HEK293 (cell line): ENCODE data around the gene BET1L.

ENCODE experiments used
- CTCF ChIA-PET: fragments of 350-600 bp; formaldehyde crosslinking; extraction: SDS; loops from one replicate; lab custom pipeline; 2021; ENCODE audit warnings: antibody characterized with exemption; lab: Yijun Ruan, JAX
- POLR2A ChIA-PET: fragments of 300-600 bp; formaldehyde crosslinking; extraction: SDS; loops from one replicate; lab custom pipeline; 2020; ENCODE audit warnings: antibody characterized with exemption, inconsistent platforms; lab: Yijun Ruan, JAX
- H3K27ac ChIP-seq: fragments of 200-500 bp; sonication (Bioruptor generic); 2 replicates; pipeline ENCODE4 v1.5.1; 2014; ENCODE audit warnings: low read depth, low read length, control low read depth, inconsistent platforms; ENCODE audit errors: extremely low read depth
- H3K36me3 ChIP-seq, 2 experiments: fragments of 200-500 bp in 1 of 2; sonication (Bioruptor generic) in 1 of 2; 1 replicate in 1 of 2; 2 replicates in 1 of 2; pipeline ENCODE4 v1.5.1; 2014 to 2017; ENCODE audit warnings: inconsistent platforms in 2 of 2, low read length in 2 of 2; ENCODE audit not compliant: control insufficient read depth in 2 of 2, insufficient read depth in 1 of 2
- H3K4me1 ChIP-seq: fragments of 200-500 bp; sonication (Bioruptor generic); 2 replicates; pipeline ENCODE4 v1.5.1; 2014; ENCODE audit warnings: mild to moderate bottlenecking, low read length, inconsistent platforms; ENCODE audit not compliant: control insufficient read depth, insufficient read depth
- H3K4me3 ChIP-seq: 2 replicates; pipeline ENCODE4 v1.5.1; 2011; ENCODE audit warnings: low read depth, mild to moderate bottlenecking, control low read depth, low read length, moderate library complexity
- H3K9me3 ChIP-seq: fragments of 200-500 bp; sonication (Bioruptor generic); 2 replicates; pipeline ENCODE4 v1.5.1; 2014; ENCODE audit warnings: low read depth, low read length, inconsistent platforms; ENCODE audit not compliant: control insufficient read depth, insufficient read depth
- BCL6B ChIP-seq: fragments of 450-650 bp; formaldehyde crosslinking; IDR thresholded peaks from 2 replicates; pipeline ENCODE4 v1.5.1; 2017; ENCODE audit warnings: missing biosample characterization, missing genetic modification characterization
- EGR2 ChIP-seq: fragments of 450-650 bp; formaldehyde crosslinking; IDR thresholded peaks from 2 replicates; pipeline ENCODE4 v1.5.1; 2016; ENCODE audit warnings: low read depth, missing biosample characterization, missing genetic modification characterization
- GLIS2 ChIP-seq: fragments of 450-650 bp; formaldehyde crosslinking; IDR thresholded peaks from 2 replicates; pipeline ENCODE4 v1.5.1; 2016; ENCODE audit warnings: missing biosample characterization, missing genetic modification characterization
- HIC1 ChIP-seq: fragments of 450-650 bp; formaldehyde crosslinking; IDR thresholded peaks from 2 replicates; pipeline ENCODE4 v1.5.1; 2016; ENCODE audit warnings: missing biosample characterization, missing genetic modification characterization
- KLF7 ChIP-seq: fragments of 450-650 bp; formaldehyde crosslinking; IDR thresholded peaks from 2 replicates; pipeline ENCODE4 v1.5.1; 2016; ENCODE audit warnings: missing biosample characterization, missing genetic modification characterization, borderline replicate concordance
- KLF8 ChIP-seq: fragments of 450-650 bp; formaldehyde crosslinking; IDR thresholded peaks from 2 replicates; pipeline ENCODE4 v1.5.1; 2016; ENCODE audit warnings: missing biosample characterization, missing genetic modification characterization
- MYNN ChIP-seq: fragments of 450-650 bp; formaldehyde crosslinking; IDR thresholded peaks from 2 replicates; pipeline ENCODE4 v1.5.1; 2016; ENCODE audit warnings: missing biosample characterization, missing genetic modification characterization, borderline replicate concordance
- MZF1 ChIP-seq: fragments of 450-650 bp; formaldehyde crosslinking; IDR thresholded peaks from 2 replicates; pipeline ENCODE4 v1.5.1; 2017; ENCODE audit warnings: missing biosample characterization, missing genetic modification characterization, borderline replicate concordance
- SCRT2 ChIP-seq: fragments of 450-650 bp; formaldehyde crosslinking; IDR thresholded peaks from 2 replicates; pipeline ENCODE4 v1.5.1; 2016; ENCODE audit warnings: missing biosample characterization, missing genetic modification characterization
- ZBTB17 ChIP-seq: fragments of 450-650 bp; formaldehyde crosslinking; IDR thresholded peaks from 2 replicates; pipeline ENCODE4 v1.5.1; 2016; ENCODE audit warnings: missing biosample characterization, missing genetic modification characterization
- ZBTB44 ChIP-seq: fragments of 450-650 bp; IDR thresholded peaks from 2 replicates; pipeline ENCODE4 v1.5.1; 2018; ENCODE audit warnings: missing biosample characterization, mild to moderate bottlenecking, missing genetic modification characterization
- ZBTB7A ChIP-seq: fragments of 450-650 bp; formaldehyde crosslinking; IDR thresholded peaks from 2 replicates; pipeline ENCODE4 v1.5.1; 2016; ENCODE audit warnings: low read depth, missing biosample characterization, missing genetic modification characterization
- ZEB2 ChIP-seq: fragments of 450-650 bp; formaldehyde crosslinking; IDR thresholded peaks from 2 replicates; pipeline ENCODE4 v1.5.1; 2016; ENCODE audit warnings: missing biosample characterization, missing genetic modification characterization
- ZNF121 ChIP-seq: fragments of 450-650 bp; formaldehyde crosslinking; IDR thresholded peaks from 2 replicates; pipeline ENCODE4 v1.5.1; 2016; ENCODE audit warnings: missing biosample characterization, missing genetic modification characterization
- ZNF16 ChIP-seq: fragments of 450-650 bp; formaldehyde crosslinking; IDR thresholded peaks from 2 replicates; pipeline ENCODE4 v1.5.1; 2016; ENCODE audit warnings: low read depth, missing biosample characterization, missing genetic modification characterization
- ZNF174 ChIP-seq: fragments of 450-650 bp; formaldehyde crosslinking; IDR thresholded peaks from 2 replicates; pipeline ENCODE4 v1.5.0; 2017; ENCODE audit warnings: missing biosample characterization, mild to moderate bottlenecking, missing genetic modification characterization
- ZNF248 ChIP-seq: fragments of 450-650 bp; formaldehyde crosslinking; IDR thresholded peaks from 2 replicates; pipeline ENCODE4 v1.5.1; 2017; ENCODE audit warnings: missing biosample characterization, missing genetic modification characterization
- ZNF26 ChIP-seq: fragments of 450-650 bp; formaldehyde crosslinking; IDR thresholded peaks from 2 replicates; pipeline ENCODE4 v1.5.1; 2016; ENCODE audit warnings: missing biosample characterization, missing genetic modification characterization
- ZNF341 ChIP-seq: fragments of 450-650 bp; formaldehyde crosslinking; IDR thresholded peaks from 2 replicates; pipeline ENCODE4; 2016; ENCODE audit warnings: low read depth, missing biosample characterization, missing genetic modification characterization
- ZNF433 ChIP-seq: fragments of 450-650 bp; formaldehyde crosslinking; IDR thresholded peaks from 2 replicates; pipeline ENCODE4 v1.5.1; 2016; ENCODE audit warnings: missing biosample characterization, missing genetic modification characterization, low read depth
- ZNF571 ChIP-seq: fragments of 450-650 bp; formaldehyde crosslinking; IDR thresholded peaks from 2 replicates; pipeline ENCODE4 v1.5.0; 2017; ENCODE audit warnings: missing biosample characterization, missing genetic modification characterization
- ZNF600 ChIP-seq: fragments of 450-650 bp; formaldehyde crosslinking; IDR thresholded peaks from 2 replicates; pipeline ENCODE4 v1.5.1; 2016; ENCODE audit warnings: missing biosample characterization, missing genetic modification characterization
- ZNF670 ChIP-seq: fragments of 450-650 bp; formaldehyde crosslinking; IDR thresholded peaks from 2 replicates; pipeline ENCODE4 v1.5.1; 2016; ENCODE audit warnings: missing biosample characterization, missing genetic modification characterization, low read depth
- ZNF677 ChIP-seq: fragments of 450-650 bp; IDR thresholded peaks from 2 replicates; pipeline ENCODE4 v1.5.0; 2018; ENCODE audit warnings: missing biosample characterization, mild to moderate bottlenecking, missing genetic modification characterization, moderate library complexity
- ZNF777 ChIP-seq: fragments of 450-650 bp; formaldehyde crosslinking; IDR thresholded peaks from 2 replicates; pipeline ENCODE4 v1.5.1; 2017; ENCODE audit warnings: missing biosample characterization, missing genetic modification characterization, borderline replicate concordance
- ZSCAN30 ChIP-seq: fragments of 450-650 bp; IDR thresholded peaks from 2 replicates; pipeline ENCODE4 v1.5.1; 2018; ENCODE audit warnings: missing biosample characterization, mild to moderate bottlenecking, missing genetic modification characterization, moderate library complexity

Gene BET1L

GRCh38 chr11:207863-208180 is 623 bp upstream of the BET1L start (continued):
- no peak for TF ChIP-seq ZNF571
- no peak for TF ChIP-seq BCL6B
- TF ChIP-seq ZNF248 (tag by site-specific recombination): no peak
- 0 out of 2 replicates have a peak, but pooled peaks have one; percentile 37 for TF ChIP-seq ZNF341 (tag by site-specific recombination)
- 0 out of 2 replicates have a peak, but pooled peaks have one; percentile 12 for TF ChIP-seq ZNF600
- TF ChIP-seq ZNF670: no peak
- no peak for TF ChIP-seq ZBTB44
- TF ChIP-seq KLF8 (tag by site-specific recombination): no peak; the same call in 1 of the 2 replicates
- TF ChIP-seq ZNF26 (tag by site-specific recombination): no peak
- no peak for TF ChIP-seq ZNF121 (tag by site-specific recombination)
- 0 out of 2 replicates have a peak, but pooled peaks have one; percentile 0 for TF ChIP-seq ZEB2 (tag by site-specific recombination)
- TF ChIP-seq ZNF174 (tag by site-specific recombination): no peak

GRCh38 chr11:206526-207207 is 532 bp downstream of the BET1L start:
- ChIA-PET CTCF (interaction anchor here (0.7 to 1.9 kb wide), 3 partner anchors 44 to 164 kb away, joined by 3 to 7 read pairs (median 3); no protein-coding TSS in a partner anchor), POLR2A (interaction anchor here (0.5 to 2.5 kb wide), 25 partner anchors 10 to 613 kb away, joined by 3 to 22 read pairs (median 5); partner anchors contain the start of genes PHRF1, PSMD13, RNH1 and TALDO1)
- Histone ChIP-seq H3K27ac (peak overlapping the region; percentile 63; the same call in 1 of the 2 replicates), H3K36me3 (peaks cover 0 to 55% of the 10 kb centered on the region in 2 experiments; a peak in 1 of 3 replicates), H3K9me3 (no peaks in the 10 kb centered on the region), H3K4me3 (peak overlapping the region; percentile 83), H3K4me1 (no peaks in the 10 kb centered on the region)
- no peak for TF ChIP-seq ZNF433
- TF ChIP-seq ZNF677 (tag by site-specific recombination): no peak
- TF ChIP-seq SCRT2: peak; percentile 61
- 0 out of 2 replicates have a peak, but pooled peaks have one; percentile 16 for TF ChIP-seq ZSCAN30 (tag by site-specific recombination)
- TF ChIP-seq HIC1 (tag by site-specific recombination): no peak
- TF ChIP-seq MZF1 (tag by site-specific recombination): no peak
- TF ChIP-seq KLF7 (tag by site-specific recombination): no peak
- no peak for TF ChIP-seq ZNF16 (tag by site-specific recombination)
- TF ChIP-seq GLIS2 (tag by site-specific recombination): peak; percentile 47; the same call in 1 of the 2 replicates
- TF ChIP-seq ZNF26 (tag by site-specific recombination): no peak
- TF ChIP-seq ZBTB7A (tag by site-specific recombination): peak; percentile 26; the same call in 1 of the 2 replicates
- peak; percentile 12; the same call in 1 of the 2 replicates for TF ChIP-seq MYNN (tag by site-specific recombination)
- no peak for TF ChIP-seq EGR2
- peak; percentile 74 for TF ChIP-seq ZBTB17 (tag by site-specific recombination)
- TF ChIP-seq ZNF777 (tag by site-specific recombination): 0 out of 2 replicates have a peak, but pooled peaks have one; percentile 35
